ENCODE data around the gene ZIC2.

ZIC2 gene

DNA sequence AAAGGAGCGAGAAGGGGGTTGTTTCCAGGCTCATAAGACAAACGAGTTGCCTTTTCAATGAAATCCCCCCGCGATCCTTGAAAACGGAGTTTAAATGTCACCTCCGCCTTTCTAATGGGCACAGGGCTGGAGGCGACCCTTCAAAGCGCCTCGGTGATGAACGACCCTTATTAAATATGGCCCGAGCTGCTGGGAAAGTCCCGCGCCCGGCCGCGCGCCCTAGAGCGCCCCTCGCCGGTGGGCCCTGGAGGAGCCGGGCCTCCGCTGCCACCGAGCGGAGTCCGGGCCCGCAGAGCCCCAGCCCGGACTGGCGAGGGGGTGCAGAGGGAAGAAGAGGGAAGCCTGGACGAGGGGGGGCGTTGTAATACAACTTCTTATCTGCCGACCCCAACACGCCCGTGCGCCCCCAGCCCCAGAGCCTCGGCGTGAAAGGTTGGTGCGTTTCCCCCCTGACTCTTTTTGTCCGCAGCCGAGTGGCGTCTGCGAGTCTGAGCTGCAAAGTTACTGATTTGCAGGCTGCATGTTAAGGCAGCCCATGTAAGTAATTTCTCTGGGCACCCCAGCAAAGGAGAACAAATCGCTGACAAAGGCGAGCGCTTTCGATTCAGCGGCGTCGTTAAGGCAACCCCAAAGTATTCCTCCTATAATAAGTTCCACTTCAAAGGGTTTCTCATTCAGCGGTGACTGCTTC is 21.9 kb upstream of the ZIC2 start:
- Histone ChIP-seq H3K9ac (ENCODE audit: low read length) (peak overlapping the region; percentile 27), H3K36me3 (ENCODE audit: control insufficient read depth, insufficient read depth, low read length) (peaks cover 12% of the 10 kb centered on the region; the same call in 1 of the 2 replicates), H3K9me3 (ENCODE audit: control insufficient read depth, insufficient read depth, low read depth, low read length) (no peaks in the 10 kb centered on the region), H3K27me3 (ENCODE audit: control insufficient read depth, insufficient read depth, low read length) (peaks cover 83% of the 10 kb centered on the region), H3K27ac (ENCODE audit: low read depth, low read length) (no peak overlapping the region), H3K4me3 (ENCODE audit: low read depth, low read length) (peak overlapping the region; percentile 88), H3K4me1 (ENCODE audit: control insufficient read depth, insufficient read depth, low read length) (peaks cover 38% of the 10 kb centered on the region)

DNA sequence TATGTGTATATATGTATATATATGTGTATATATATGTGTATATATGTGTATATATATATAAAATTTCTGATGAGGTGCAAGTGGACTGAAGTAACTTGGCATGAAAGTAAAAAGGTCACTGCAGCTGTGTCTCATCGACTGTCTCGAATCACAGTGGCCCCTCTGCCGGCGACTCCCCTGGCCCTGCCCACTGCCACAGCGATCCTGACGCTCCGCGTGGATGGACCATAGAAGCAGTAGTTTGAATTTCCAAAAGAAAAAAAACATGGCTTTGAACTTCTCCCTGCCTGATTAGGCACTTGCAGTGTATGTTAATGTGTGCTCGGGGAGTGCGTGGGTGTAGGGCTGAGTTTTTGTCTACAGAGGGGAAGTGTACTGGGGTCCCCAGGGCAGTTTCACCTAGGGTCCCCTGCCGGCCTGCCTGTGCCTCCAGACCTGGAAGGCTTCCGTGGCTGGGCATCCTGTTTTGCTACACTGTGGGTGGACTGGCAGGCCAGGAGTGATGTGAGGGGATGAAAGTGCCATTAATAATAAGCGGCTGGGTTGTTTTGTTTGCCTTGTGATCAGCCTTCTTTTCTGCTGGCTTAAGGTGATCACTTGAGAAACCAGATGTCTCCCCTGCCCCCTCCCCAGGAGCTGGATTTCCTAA is 20.8 kb upstream of the ZIC2 start:
- Histone ChIP-seq H3K4me3 (ENCODE audit: low read depth, low read length) (peak overlapping the region; percentile 19; the same call in 1 of the 2 replicates), H3K4me1 (ENCODE audit: control insufficient read depth, insufficient read depth, low read length) (peaks cover 32% of the 10 kb centered on the region), H3K27me3 (ENCODE audit: control insufficient read depth, insufficient read depth, low read length) (peaks cover 76% of the 10 kb centered on the region), H3K9me3 (ENCODE audit: control insufficient read depth, insufficient read depth, low read depth, low read length) (no peaks in the 10 kb centered on the region), H3K27ac (ENCODE audit: low read depth, low read length) (no peak overlapping the region), H3K36me3 (ENCODE audit: control insufficient read depth, insufficient read depth, low read length) (peaks cover 21% of the 10 kb centered on the region), H3K9ac (ENCODE audit: low read length) (no peak overlapping the region)

DNA sequence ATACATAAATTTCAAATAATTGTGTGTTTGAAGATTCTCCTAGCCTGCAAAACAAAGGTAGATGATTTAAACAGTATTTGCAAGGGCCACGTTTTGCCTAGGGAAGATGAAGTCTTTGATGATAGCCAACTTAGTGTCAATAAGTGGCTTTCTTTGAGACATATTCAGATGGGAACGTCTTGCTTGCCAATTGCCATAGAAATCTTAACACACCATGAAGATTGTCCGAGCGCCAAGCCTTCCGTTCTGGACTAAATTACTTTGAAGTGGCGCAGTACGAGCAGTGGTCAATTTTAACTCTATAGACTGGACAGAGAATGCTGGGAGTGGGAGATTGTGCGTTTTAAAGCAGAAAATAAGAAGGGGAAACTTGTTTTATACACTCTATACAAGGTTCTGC is 19.9 kb upstream of the ZIC2 start:
- H3K9ac ChIP-seq (ENCODE audit: low read length) = no peak overlapping the region
- peaks cover 36% of the 10 kb centered on the region for H3K4me1 ChIP-seq (ENCODE audit: control insufficient read depth, insufficient read depth, low read length)
- peaks cover 21% of the 10 kb centered on the region for H3K36me3 ChIP-seq (ENCODE audit: control insufficient read depth, insufficient read depth, low read length)
- no peak overlapping the region for H3K27ac ChIP-seq (ENCODE audit: low read depth, low read length)
- H3K9me3 ChIP-seq (ENCODE audit: control insufficient read depth, insufficient read depth, low read depth, low read length) = no peaks in the 10 kb centered on the region
- H3K27me3 ChIP-seq (ENCODE audit: control insufficient read depth, insufficient read depth, low read length) = peaks cover 73% of the 10 kb centered on the region
- no peak overlapping the region for H3K4me3 ChIP-seq (ENCODE audit: low read depth, low read length)

DNA sequence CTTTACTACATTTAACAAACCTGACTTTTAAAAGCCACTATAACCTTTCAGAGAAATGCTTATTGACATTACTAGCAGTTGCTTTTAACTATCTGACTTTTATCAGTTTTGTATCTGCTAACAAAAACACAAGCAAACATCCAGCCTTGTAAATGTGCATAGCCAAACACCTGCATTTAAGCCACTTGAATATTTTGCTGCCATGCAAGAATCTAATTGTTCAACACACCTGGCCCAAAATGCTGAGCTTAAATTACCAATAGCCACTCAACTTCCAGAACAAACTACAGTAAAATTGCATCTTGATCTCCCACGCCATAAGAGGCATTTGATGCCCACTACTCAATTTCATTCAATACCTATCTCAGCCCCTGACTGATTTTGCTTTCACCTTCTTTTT is 19.3 kb upstream of the ZIC2 start:
- Histone ChIP-seq H3K36me3 (ENCODE audit: control insufficient read depth, insufficient read depth, low read length) (peaks cover 21% of the 10 kb centered on the region), H3K9ac (ENCODE audit: low read length) (no peak overlapping the region), H3K9me3 (ENCODE audit: control insufficient read depth, insufficient read depth, low read depth, low read length) (no peaks in the 10 kb centered on the region), H3K4me1 (ENCODE audit: control insufficient read depth, insufficient read depth, low read length) (peaks cover 42% of the 10 kb centered on the region), H3K4me3 (ENCODE audit: low read depth, low read length) (no peak overlapping the region), H3K27ac (ENCODE audit: low read depth, low read length) (no peak overlapping the region), H3K27me3 (ENCODE audit: control insufficient read depth, insufficient read depth, low read length) (peaks cover 72% of the 10 kb centered on the region)

DNA sequence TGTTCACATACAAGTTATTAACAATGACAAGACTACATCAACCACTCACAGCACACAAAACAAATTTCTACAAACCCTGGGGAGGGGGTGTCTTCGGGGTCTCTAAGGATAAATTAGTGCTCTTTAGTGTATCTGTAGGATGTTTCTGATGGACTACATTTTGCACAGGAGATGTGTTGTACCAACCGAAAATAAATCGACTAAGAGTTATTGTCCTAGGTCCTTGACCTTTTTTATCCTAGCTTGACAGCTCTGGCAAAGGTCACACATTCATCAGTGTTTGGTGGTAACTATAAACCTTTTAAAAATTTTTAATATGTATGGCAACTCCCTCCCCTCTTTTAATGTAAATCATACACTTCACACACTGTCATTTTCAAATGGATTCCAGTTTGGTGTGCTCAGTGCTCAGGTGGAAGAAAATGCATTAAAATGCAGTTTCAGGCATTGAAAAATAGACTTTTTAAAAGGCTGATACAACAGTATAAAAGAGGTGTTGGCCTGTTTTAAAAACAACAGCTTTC is 17.7 kb upstream of the ZIC2 start:
- Histone ChIP-seq H3K36me3 (ENCODE audit: control insufficient read depth, insufficient read depth, low read length) (peaks cover 24% of the 10 kb centered on the region), H3K4me1 (ENCODE audit: control insufficient read depth, insufficient read depth, low read length) (peaks cover 40% of the 10 kb centered on the region), H3K4me3 (ENCODE audit: low read depth, low read length) (no peak overlapping the region), H3K27me3 (ENCODE audit: control insufficient read depth, insufficient read depth, low read length) (peaks cover 72% of the 10 kb centered on the region), H3K9ac (ENCODE audit: low read length) (no peak overlapping the region), H3K9me3 (ENCODE audit: control insufficient read depth, insufficient read depth, low read depth, low read length) (no peaks in the 10 kb centered on the region), H3K27ac (ENCODE audit: low read depth, low read length) (no peak overlapping the region)

DNA sequence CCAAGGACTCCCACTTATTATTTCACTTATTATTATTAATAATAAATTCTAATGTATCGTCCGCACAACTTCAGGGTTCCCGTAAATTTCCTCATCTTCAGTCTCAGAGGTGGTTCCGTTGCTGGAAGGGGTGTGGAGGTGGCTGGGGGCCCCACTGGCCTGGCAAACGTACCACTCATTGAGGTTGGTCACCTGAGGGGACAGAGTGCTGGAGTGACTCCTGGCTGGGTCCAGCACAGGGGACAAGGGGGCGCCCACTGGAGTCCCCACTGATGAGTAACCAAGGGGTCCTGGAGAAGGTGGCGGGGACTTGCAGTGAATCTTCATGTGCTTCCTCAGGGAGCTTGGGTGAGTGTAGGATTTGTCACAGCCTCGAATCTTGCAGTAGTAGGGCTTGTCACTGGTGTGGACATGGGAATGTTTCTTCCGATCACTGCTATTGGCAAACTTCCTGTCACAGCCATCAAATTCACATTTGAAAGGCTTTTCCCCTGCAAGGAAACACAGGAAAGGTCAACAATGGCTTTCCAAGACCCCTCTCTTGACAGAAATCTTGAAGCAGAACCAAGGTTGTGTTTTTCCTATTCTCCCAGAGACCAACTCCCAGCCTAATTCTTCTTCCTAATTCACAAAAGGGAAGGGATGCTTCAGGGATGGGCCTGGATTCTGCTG is 16.1 kb upstream of the ZIC2 start:
- Histone ChIP-seq H3K27ac (ENCODE audit: low read depth, low read length) (no peak overlapping the region), H3K36me3 (ENCODE audit: control insufficient read depth, insufficient read depth, low read length) (peaks cover 29% of the 10 kb centered on the region), H3K9me3 (ENCODE audit: control insufficient read depth, insufficient read depth, low read depth, low read length) (no peaks in the 10 kb centered on the region), H3K4me1 (ENCODE audit: control insufficient read depth, insufficient read depth, low read length) (peaks cover 38% of the 10 kb centered on the region), H3K9ac (ENCODE audit: low read length) (no peak overlapping the region), H3K27me3 (ENCODE audit: control insufficient read depth, insufficient read depth, low read length) (peaks cover 68% of the 10 kb centered on the region), H3K4me3 (ENCODE audit: low read depth, low read length) (no peak overlapping the region)

DNA sequence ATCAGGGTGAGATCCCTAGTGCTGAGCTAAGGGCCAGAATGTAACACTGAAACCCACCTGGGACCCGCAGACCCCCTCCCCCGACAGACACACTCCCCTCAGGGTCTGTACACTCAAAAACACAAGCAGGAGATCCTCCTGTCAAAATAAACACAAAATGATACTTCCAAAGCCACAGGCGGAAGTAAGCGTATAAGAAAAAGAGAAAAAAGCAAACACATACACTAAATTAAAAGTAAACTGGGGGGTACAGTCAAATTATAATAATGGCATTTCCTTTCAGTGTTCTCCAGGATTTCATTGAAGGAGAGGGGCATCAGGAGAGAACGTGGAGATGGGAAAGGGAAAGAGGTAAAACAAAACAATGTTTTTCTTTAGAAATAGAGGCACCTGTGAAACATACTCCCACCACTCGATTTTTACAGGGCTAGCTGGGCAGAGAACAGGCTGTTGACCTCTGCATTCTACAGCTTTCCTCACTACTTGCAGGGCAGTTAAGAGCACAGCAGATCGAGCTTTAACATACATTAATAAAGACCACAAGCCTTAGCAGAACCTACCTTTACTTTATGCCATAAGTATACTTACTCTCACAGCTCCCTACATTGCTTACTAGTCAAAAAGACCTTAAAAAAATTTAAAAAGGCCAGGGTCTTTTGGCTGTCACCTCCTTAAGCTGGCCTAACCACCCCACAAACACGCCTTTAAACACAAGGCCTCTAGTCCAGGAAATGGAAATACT is 15.3 kb upstream of the ZIC2 start:
- H3K27ac ChIP-seq (ENCODE audit: low read depth, low read length) = no peak overlapping the region
- peaks cover 62% of the 10 kb centered on the region for H3K27me3 ChIP-seq (ENCODE audit: control insufficient read depth, insufficient read depth, low read length)
- H3K9ac ChIP-seq (ENCODE audit: low read length) = no peak overlapping the region
- H3K4me3 ChIP-seq (ENCODE audit: low read depth, low read length) = peak overlapping the region; percentile 91; the same call in 1 of the 2 replicates
- no peaks in the 10 kb centered on the region for H3K9me3 ChIP-seq (ENCODE audit: control insufficient read depth, insufficient read depth, low read depth, low read length)
- peaks cover 33% of the 10 kb centered on the region for H3K4me1 ChIP-seq (ENCODE audit: control insufficient read depth, insufficient read depth, low read length)
- peaks cover 29% of the 10 kb centered on the region for H3K36me3 ChIP-seq (ENCODE audit: control insufficient read depth, insufficient read depth, low read length)

DNA sequence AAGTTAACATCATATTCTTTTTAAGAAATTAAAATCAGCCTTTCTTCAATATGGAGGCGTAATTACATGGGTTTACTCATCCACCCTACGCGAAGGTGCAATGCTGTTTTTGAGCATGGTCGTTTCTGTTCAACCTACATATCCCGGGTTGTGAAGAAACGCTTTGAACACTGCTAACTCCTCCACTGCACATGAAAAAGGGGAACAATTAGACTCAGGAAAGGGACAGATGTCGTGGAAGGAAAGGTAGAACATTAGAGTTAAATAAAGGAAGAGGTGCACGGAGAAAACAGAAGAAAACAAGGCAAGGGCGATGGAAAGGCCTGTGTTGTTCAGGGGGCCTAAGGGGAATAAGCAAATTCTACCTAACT is 14.1 kb upstream of the ZIC2 start:
- Histone ChIP-seq H3K36me3 (ENCODE audit: control insufficient read depth, insufficient read depth, low read length) (peaks cover 29% of the 10 kb centered on the region), H3K27ac (ENCODE audit: low read depth, low read length) (no peak overlapping the region), H3K27me3 (ENCODE audit: control insufficient read depth, insufficient read depth, low read length) (peaks cover 62% of the 10 kb centered on the region), H3K9me3 (ENCODE audit: control insufficient read depth, insufficient read depth, low read depth, low read length) (no peaks in the 10 kb centered on the region), H3K4me1 (ENCODE audit: control insufficient read depth, insufficient read depth, low read length) (peaks cover 39% of the 10 kb centered on the region), H3K9ac (ENCODE audit: low read length) (peak overlapping the region; percentile 41), H3K4me3 (ENCODE audit: low read depth, low read length) (peak overlapping the region; percentile 91)

DNA sequence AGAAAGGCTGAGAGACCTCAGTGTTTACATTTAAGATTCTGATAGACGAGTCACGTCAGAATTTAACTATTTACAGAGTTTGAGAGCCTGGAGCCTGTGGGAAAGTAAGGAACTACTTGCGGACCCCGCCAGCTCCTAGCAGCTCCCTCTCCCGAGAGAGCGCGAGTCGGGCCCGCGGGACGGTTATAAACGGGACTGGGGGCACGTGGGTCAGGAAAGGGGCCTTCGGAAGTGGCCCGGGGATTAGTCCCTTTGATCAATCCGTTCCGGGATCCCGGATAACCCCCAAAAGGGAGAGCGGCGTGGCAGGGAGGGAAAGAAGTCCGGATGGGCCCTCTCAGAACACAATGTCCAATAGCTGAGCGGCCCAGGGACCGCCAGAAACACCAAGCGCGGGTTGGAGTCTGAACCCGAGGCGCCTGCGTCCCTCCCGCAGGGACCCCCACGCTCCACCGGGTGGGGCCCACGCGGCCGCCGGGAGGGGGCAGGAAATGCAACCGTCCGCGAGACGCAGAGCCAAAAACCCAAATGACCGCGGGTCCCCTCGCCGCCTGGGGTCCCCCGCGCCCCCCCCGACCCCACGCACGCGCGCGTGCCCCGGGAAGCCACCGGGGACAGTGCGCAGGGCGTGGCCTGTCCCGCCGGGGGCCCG is 13.6 kb upstream of the ZIC2 start:
- Histone ChIP-seq H3K27me3 (ENCODE audit: control insufficient read depth, insufficient read depth, low read length) (peaks cover 62% of the 10 kb centered on the region), H3K36me3 (ENCODE audit: control insufficient read depth, insufficient read depth, low read length) (peaks cover 29% of the 10 kb centered on the region), H3K4me3 (ENCODE audit: low read depth, low read length) (peak overlapping the region; percentile 91), H3K4me1 (ENCODE audit: control insufficient read depth, insufficient read depth, low read length) (peaks cover 35% of the 10 kb centered on the region), H3K9me3 (ENCODE audit: control insufficient read depth, insufficient read depth, low read depth, low read length) (no peaks in the 10 kb centered on the region), H3K9ac (ENCODE audit: low read length) (peak overlapping the region; percentile 41), H3K27ac (ENCODE audit: low read depth, low read length) (no peak overlapping the region)

Measured in HUES6 (cell line).